IPS-20b (cell line): ENCODE results near the gene DUSP8.

Experiments used
- H3K27ac ChIP-seq: one replicate; pipeline ENCODE4 v1.5.1; 2013; ENCODE audit warnings: low read length
- H3K27me3 ChIP-seq: 2 replicates; pipeline ENCODE4 v1.6.1; 2013; ENCODE audit warnings: mild to moderate bottlenecking, low read length, inconsistent platforms; ENCODE audit not compliant: insufficient read depth
- H3K36me3 ChIP-seq: 2 replicates; pipeline ENCODE4 v1.6.1; 2013; ENCODE audit warnings: low read depth, mild to moderate bottlenecking, inconsistent platforms, low read length, moderate library complexity; ENCODE audit not compliant: insufficient read depth
- H3K4me1 ChIP-seq: 2 replicates; pipeline ENCODE4 v1.6.1; 2013; ENCODE audit warnings: mild to moderate bottlenecking, control low read depth, inconsistent platforms, low read length, moderate library complexity; ENCODE audit not compliant: insufficient read depth
- H3K4me3 ChIP-seq: 2 replicates; pipeline ENCODE4 v1.5.1; 2013; ENCODE audit warnings: mild to moderate bottlenecking, low read length, inconsistent platforms
- H3K9ac ChIP-seq: 2 replicates; pipeline ENCODE4 v1.6.1; 2013; ENCODE audit warnings: low read depth, mild to moderate bottlenecking, inconsistent platforms, low read length, moderate library complexity
- H3K9me3 ChIP-seq: 2 replicates; pipeline ENCODE4 v1.6.1; 2013; ENCODE audit warnings: mild to moderate bottlenecking, low read depth, low read length, inconsistent platforms; ENCODE audit not compliant: insufficient read depth

DUSP8 gene

DNA sequence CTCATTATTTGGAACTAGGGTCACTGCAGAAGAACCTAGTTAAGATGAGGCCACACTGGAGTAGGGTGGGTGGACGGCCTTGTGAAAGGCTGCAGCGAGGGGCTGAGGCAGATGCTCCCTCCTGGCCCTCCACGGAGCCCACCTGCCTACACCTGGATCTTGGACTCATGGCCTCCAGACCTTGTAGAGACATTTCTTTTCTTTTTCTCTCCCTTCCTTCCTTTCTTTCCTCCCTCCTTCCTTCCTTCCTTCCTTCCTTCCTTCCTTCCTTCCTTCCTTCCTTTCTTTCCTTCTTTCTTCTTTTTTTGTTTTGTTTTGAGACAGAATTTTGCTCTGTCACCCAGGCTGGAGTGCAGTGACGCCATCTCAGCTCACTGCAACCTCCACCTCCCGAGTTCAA is 26.6 kb downstream of the DUSP8 start:
- no peaks in the 10 kb centered on the region for H3K4me1 ChIP-seq
- H3K4me3 ChIP-seq, result no peak overlapping the region
- H3K27me3 ChIP-seq, result peaks cover 74% of the 10 kb centered on the region
- no peak overlapping the region for H3K27ac ChIP-seq
- no peak overlapping the region for H3K9ac ChIP-seq
- H3K36me3 ChIP-seq, result no peaks in the 10 kb centered on the region
- no peaks in the 10 kb centered on the region for H3K9me3 ChIP-seq

GRCh38 chr11:1544536-1544935 is 27.5 kb downstream of the DUSP8 start:
- no peak overlapping the region for H3K9ac ChIP-seq
- no peak overlapping the region for H3K27ac ChIP-seq
- no peaks in the 10 kb centered on the region for H3K4me1 ChIP-seq
- H3K27me3 ChIP-seq, result peaks cover 74% of the 10 kb centered on the region
- H3K9me3 ChIP-seq, result no peaks in the 10 kb centered on the region
- no peak overlapping the region for H3K4me3 ChIP-seq
- H3K36me3 ChIP-seq, result no peaks in the 10 kb centered on the region

GRCh38 chr11:1543606-1544263 is 28.3 kb downstream of the DUSP8 start:
- Histone ChIP-seq H3K9ac (no peak overlapping the region), H3K4me1 (no peaks in the 10 kb centered on the region), H3K36me3 (no peaks in the 10 kb centered on the region), H3K9me3 (no peaks in the 10 kb centered on the region), H3K27me3 (peaks cover 74% of the 10 kb centered on the region), H3K4me3 (no peak overlapping the region), H3K27ac (no peak overlapping the region)

GRCh38 chr11:1542267-1542666 is 29.8 kb downstream of the DUSP8 start:
- Histone ChIP-seq H3K4me1 (no peaks in the 10 kb centered on the region), H3K4me3 (no peak overlapping the region), H3K36me3 (no peaks in the 10 kb centered on the region), H3K27me3 (peaks cover 70% of the 10 kb centered on the region), H3K9ac (no peak overlapping the region), H3K27ac (no peak overlapping the region), H3K9me3 (no peaks in the 10 kb centered on the region)

DNA sequence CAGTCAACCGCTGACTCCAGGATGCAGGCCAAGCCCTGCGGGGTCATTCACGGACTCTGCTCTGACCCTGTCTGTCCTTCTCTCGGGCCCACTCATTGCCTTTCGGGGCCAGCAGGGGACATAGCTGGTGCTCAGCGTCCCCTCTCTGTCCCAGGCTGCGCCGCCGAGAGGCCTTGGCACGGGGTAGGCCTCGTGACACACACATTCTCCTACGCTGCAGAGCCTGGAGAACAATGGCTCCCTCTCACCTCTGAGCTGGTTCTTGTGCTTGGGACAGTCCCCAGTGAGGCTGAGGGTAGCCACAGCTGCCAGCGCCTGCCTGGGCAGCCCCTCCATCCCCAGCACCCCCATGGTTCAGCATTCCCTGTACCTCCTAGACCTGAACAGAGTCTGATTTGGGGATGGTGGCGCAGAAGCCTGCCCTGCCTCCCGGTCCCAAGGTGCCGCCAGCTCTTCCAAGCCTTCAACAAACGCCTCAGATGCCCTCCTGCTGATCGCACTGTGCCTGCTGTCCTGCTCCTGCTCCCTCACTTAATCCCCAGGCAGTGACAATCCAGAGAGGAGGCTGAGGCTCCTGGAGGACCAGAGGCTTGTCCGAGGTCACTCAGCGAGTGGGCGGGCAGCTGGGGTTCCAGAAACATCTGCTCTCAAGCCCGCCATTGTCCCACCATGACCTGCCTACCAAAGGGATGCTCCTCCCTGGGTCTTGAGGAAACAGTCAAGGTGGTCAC is 30.4 kb downstream of the DUSP8 start:
- peaks cover 64% of the 10 kb centered on the region for H3K27me3 ChIP-seq
- no peak overlapping the region for H3K27ac ChIP-seq
- H3K36me3 ChIP-seq, result no peaks in the 10 kb centered on the region
- H3K9ac ChIP-seq, result no peak overlapping the region
- H3K9me3 ChIP-seq, result no peaks in the 10 kb centered on the region
- no peaks in the 10 kb centered on the region for H3K4me1 ChIP-seq
- H3K4me3 ChIP-seq, result no peak overlapping the region

DNA sequence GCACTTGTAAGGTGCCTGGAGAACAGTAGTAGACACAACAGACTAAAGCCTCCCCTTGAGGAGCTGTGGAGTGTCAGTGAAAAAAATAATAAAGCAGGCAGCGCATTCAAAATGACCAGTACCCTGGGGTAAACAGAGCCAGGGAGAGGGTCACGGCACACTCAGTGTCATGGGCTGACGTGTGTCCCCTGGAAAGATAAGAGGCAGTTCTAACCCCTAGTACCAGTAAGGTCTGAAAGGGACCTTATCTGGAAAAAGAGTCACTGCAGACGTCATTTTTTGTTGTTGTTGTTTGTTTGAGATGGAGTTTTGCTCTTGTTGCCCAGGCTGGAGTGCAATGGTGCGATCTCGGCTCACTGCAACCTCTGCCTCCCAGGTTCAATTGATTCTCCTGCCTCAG is 32.0 kb downstream of the DUSP8 start:
- Histone ChIP-seq H3K27ac (no peak overlapping the region), H3K4me3 (no peak overlapping the region), H3K36me3 (no peaks in the 10 kb centered on the region), H3K4me1 (no peaks in the 10 kb centered on the region), H3K9me3 (no peaks in the 10 kb centered on the region), H3K9ac (no peak overlapping the region), H3K27me3 (peaks cover 48% of the 10 kb centered on the region)

GRCh38 chr11:1538153-1538552 is 33.9 kb downstream of the DUSP8 start:
- Histone ChIP-seq H3K27me3 (peaks cover 35% of the 10 kb centered on the region), H3K9ac (no peak overlapping the region), H3K4me3 (no peak overlapping the region), H3K9me3 (no peaks in the 10 kb centered on the region), H3K36me3 (no peaks in the 10 kb centered on the region), H3K4me1 (no peaks in the 10 kb centered on the region), H3K27ac (no peak overlapping the region)

GRCh38 chr11:1536065-1536843 is 35.8 kb downstream of the DUSP8 start:
- Histone ChIP-seq H3K9me3 (no peaks in the 10 kb centered on the region), H3K27me3 (peaks cover 33% of the 10 kb centered on the region), H3K27ac (no peak overlapping the region), H3K9ac (no peak overlapping the region), H3K36me3 (no peaks in the 10 kb centered on the region), H3K4me1 (no peaks in the 10 kb centered on the region), H3K4me3 (no peak overlapping the region)

- no peaks in the 10 kb centered on the region for H3K36me3 ChIP-seq
- no peaks in the 10 kb centered on the region for H3K4me1 ChIP-seq
- H3K4me3 ChIP-seq, result no peak overlapping the region
- H3K27me3 ChIP-seq, result peaks cover 20% of the 10 kb centered on the region
- H3K27ac ChIP-seq, result no peak overlapping the region
- no peaks in the 10 kb centered on the region for H3K9me3 ChIP-seq
- H3K9ac ChIP-seq, result no peak overlapping the region
These were observed 37.4 kb downstream of the DUSP8 start for GRCh38 chr11:1534682-1535081.

- H3K4me3 ChIP-seq, result no peak overlapping the region
- H3K27ac ChIP-seq, result no peak overlapping the region
- peaks cover 15% of the 10 kb centered on the region for H3K27me3 ChIP-seq
- H3K9me3 ChIP-seq, result no peaks in the 10 kb centered on the region
- H3K36me3 ChIP-seq, result no peaks in the 10 kb centered on the region
- H3K9ac ChIP-seq, result no peak overlapping the region
- no peaks in the 10 kb centered on the region for H3K4me1 ChIP-seq
These were observed 37.9 kb downstream of the DUSP8 start for GRCh38 chr11:1534171-1534570.

DNA sequence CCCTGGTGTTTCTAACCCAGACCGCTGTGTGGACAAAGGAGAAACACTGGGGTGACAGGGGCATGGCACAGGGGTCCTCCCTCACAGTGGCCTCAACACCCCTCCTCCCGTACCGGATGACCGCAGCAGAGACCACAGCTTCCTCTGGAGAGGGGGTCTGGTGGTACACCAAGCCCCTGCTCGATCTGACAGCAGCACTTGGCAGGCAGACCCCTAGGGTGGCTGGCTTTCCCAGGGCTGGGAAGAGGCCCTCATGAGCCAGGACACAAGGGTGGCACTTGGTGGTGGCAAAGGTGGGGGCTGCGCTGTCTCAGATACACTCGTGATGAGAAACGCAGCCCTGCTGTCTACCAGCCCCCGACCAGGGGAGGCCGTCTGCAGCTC is 38.7 kb downstream of the DUSP8 start:
- H3K4me3 ChIP-seq, result no peak overlapping the region
- H3K27ac ChIP-seq, result no peak overlapping the region
- H3K36me3 ChIP-seq, result no peaks in the 10 kb centered on the region
- H3K4me1 ChIP-seq, result no peaks in the 10 kb centered on the region
- no peaks in the 10 kb centered on the region for H3K9me3 ChIP-seq
- H3K27me3 ChIP-seq, result peaks cover 7% of the 10 kb centered on the region
- H3K9ac ChIP-seq, result no peak overlapping the region
